PC-3 (cell line): ENCODE results near the gene IL19.

Experiments
- EZH2 ChIP-seq: fragments of 300-600 bp; sonication (generic); IDR thresholded peaks from one replicate; pipeline ENCODE4 v1.6.1; 2017; ENCODE audit warnings: antibody characterized with exemption, mild to moderate bottlenecking, low read length; ENCODE audit not compliant: unreplicated experiment
- EZH2phosphoT487 ChIP-seq: fragments of 300-600 bp; sonication (generic); IDR thresholded peaks from 2 replicates; pipeline ENCODE4 v1.6.1; 2018; ENCODE audit warnings: mild to moderate bottlenecking, antibody characterized with exemption, low read length, borderline replicate concordance
- TF ChIP-seq, protein P1 (sequence below): fragments of 300-600 bp; sonication (generic); conservative IDR thresholded peaks from 2 replicates; pipeline ENCODE4 v1.5.1; 2017; ENCODE audit warnings: antibody characterized with exemption, low read depth, mild to moderate bottlenecking, low read length

DNA sequence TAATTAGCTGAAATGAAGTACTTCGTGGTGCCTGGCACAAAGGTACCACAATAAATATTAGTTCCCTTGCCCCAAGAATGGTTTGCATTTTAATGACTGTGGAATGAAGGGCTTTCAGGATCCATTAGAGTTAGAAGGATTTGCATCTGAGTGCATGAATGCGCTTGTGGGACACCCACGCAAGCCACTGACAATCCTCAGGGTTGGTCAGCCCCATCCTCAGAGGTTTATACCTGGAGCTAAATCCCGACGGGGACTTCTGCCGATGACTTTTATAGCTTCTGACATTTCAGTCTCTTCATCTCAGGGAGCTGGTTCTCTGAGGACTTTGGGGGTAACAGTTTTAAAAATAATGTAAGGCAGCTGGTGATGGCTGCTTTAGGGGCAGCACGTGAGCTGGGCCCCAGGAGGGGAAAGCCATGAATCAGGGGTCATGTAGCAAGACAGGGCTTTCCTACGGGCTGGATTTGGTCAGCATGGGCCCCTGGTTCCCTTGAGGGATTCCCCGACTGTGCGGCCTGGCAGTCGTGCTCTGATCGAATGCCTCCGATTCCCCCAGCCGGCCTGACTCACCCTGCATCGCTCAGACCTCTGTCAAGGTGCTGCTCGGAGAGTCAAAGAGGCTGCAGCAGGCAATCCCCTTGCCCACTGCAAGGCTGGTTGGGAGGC, 22.5 kb downstream of the IL19 start:
- TF ChIP-seq, protein P1, sequence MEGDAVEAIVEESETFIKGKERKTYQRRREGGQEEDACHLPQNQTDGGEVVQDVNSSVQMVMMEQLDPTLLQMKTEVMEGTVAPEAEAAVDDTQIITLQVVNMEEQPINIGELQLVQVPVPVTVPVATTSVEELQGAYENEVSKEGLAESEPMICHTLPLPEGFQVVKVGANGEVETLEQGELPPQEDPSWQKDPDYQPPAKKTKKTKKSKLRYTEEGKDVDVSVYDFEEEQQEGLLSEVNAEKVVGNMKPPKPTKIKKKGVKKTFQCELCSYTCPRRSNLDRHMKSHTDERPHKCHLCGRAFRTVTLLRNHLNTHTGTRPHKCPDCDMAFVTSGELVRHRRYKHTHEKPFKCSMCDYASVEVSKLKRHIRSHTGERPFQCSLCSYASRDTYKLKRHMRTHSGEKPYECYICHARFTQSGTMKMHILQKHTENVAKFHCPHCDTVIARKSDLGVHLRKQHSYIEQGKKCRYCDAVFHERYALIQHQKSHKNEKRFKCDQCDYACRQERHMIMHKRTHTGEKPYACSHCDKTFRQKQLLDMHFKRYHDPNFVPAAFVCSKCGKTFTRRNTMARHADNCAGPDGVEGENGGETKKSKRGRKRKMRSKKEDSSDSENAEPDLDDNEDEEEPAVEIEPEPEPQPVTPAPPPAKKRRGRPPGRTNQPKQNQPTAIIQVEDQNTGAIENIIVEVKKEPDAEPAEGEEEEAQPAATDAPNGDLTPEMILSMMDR, result no peak
- no peak for TF ChIP-seq EZH2
- no peak for TF ChIP-seq EZH2phosphoT487
